Osteocyte (in vitro differentiated cells): ENCODE data around the gene SELENOP. TPM values are rescaled to one million over a fixed set of nuclear protein-coding genes. Genes with fewer than 3 reads are reported as not detected.

Experiments used
- DNase-seq: peaks from one replicate; pipeline ENCODE4 v3.0.0; 2021; ENCODE audit warnings: mixed read lengths; ENCODE audit not compliant: unreplicated experiment; ENCODE audit errors: extremely low spot score
- H3K27ac Mint-ChIP-seq: one replicate; pipeline ENCODE4 v1.8.0; 2021; ENCODE audit warnings: mild to moderate bottlenecking, mixed read lengths; ENCODE audit not compliant: unreplicated experiment
- H3K27me3 Mint-ChIP-seq: one replicate; pipeline ENCODE4 v1.8.0; 2021; ENCODE audit warnings: mixed read lengths; ENCODE audit not compliant: unreplicated experiment
- H3K36me3 Mint-ChIP-seq: one replicate; pipeline ENCODE4 v1.8.0; 2021; ENCODE audit warnings: mixed read lengths; ENCODE audit not compliant: unreplicated experiment
- H3K4me1 Mint-ChIP-seq: one replicate; pipeline ENCODE4 v1.8.0; 2021; ENCODE audit warnings: mixed read lengths; ENCODE audit not compliant: unreplicated experiment
- H3K4me3 Mint-ChIP-seq: one replicate; pipeline ENCODE4 v1.8.0; 2021; ENCODE audit warnings: mild to moderate bottlenecking, moderate library complexity, mixed read lengths; ENCODE audit not compliant: unreplicated experiment
- H3K9me3 Mint-ChIP-seq: one replicate; pipeline ENCODE4 v1.8.0; 2021; ENCODE audit warnings: mixed read lengths; ENCODE audit not compliant: unreplicated experiment
- total RNA-seq: library from RNA; stranded (reverse); gene quantifications from 2 replicates; pipeline ENCODE4 v1.2.1, GENCODE V29; 2021
- TF ChIP-seq, protein P1 (sequence below): fragments of 200-600 bp; sonication (generic); IDR thresholded peaks from 2 replicates; pipeline ENCODE4 v1.5.0; 2021; ENCODE audit warnings: antibody characterized with exemption, mild to moderate bottlenecking, moderate library complexity

SELENOP gene
- total RNA-seq, 1 donor from 2014 or later = 55.8 TPM

GRCh38 chr5:42787845-42788244 is 23.8 kb downstream of the SELENOP start:
- peaks cover 30% of the 10 kb centered on the region for H3K9me3 Mint-ChIP-seq
- no peak for DNase-seq
- no peak overlapping the region for H3K4me3 Mint-ChIP-seq
- no peak overlapping the region for H3K27ac Mint-ChIP-seq
- peaks cover 3% of the 10 kb centered on the region for H3K27me3 Mint-ChIP-seq
- TF ChIP-seq, protein P1, sequence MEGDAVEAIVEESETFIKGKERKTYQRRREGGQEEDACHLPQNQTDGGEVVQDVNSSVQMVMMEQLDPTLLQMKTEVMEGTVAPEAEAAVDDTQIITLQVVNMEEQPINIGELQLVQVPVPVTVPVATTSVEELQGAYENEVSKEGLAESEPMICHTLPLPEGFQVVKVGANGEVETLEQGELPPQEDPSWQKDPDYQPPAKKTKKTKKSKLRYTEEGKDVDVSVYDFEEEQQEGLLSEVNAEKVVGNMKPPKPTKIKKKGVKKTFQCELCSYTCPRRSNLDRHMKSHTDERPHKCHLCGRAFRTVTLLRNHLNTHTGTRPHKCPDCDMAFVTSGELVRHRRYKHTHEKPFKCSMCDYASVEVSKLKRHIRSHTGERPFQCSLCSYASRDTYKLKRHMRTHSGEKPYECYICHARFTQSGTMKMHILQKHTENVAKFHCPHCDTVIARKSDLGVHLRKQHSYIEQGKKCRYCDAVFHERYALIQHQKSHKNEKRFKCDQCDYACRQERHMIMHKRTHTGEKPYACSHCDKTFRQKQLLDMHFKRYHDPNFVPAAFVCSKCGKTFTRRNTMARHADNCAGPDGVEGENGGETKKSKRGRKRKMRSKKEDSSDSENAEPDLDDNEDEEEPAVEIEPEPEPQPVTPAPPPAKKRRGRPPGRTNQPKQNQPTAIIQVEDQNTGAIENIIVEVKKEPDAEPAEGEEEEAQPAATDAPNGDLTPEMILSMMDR = no peak
- no peaks in the 10 kb centered on the region for H3K36me3 Mint-ChIP-seq
- no peaks in the 10 kb centered on the region for H3K4me1 Mint-ChIP-seq

GRCh38 chr5:42787073-42787472 is 24.6 kb downstream of the SELENOP start:
- no peak for DNase-seq
- Mint-ChIP-seq H3K4me3 (no peak overlapping the region), H3K27ac (no peak overlapping the region), H3K9me3 (peaks cover 27% of the 10 kb centered on the region), H3K4me1 (no peaks in the 10 kb centered on the region), H3K36me3 (no peaks in the 10 kb centered on the region), H3K27me3 (peaks cover 6% of the 10 kb centered on the region)
- TF ChIP-seq, protein P1 = no peak

- TF ChIP-seq, protein P1 = no peak
- DNase-seq = no peak
- Mint-ChIP-seq H3K36me3 (no peaks in the 10 kb centered on the region), H3K9me3 (peaks cover 27% of the 10 kb centered on the region), H3K27me3 (peaks cover 8% of the 10 kb centered on the region), H3K4me1 (no peaks in the 10 kb centered on the region), H3K4me3 (no peak overlapping the region), H3K27ac (no peak overlapping the region)
Observed at GRCh38 chr5:42785756-42786155, 25.9 kb downstream of the SELENOP start.

GRCh38 chr5:42784132-42784531 is 27.6 kb downstream of the SELENOP start:
- Mint-ChIP-seq H3K4me3 (no peak overlapping the region), H3K27ac (no peak overlapping the region), H3K9me3 (peaks cover 27% of the 10 kb centered on the region), H3K36me3 (no peaks in the 10 kb centered on the region), H3K27me3 (peaks cover 16% of the 10 kb centered on the region), H3K4me1 (no peaks in the 10 kb centered on the region)
- TF ChIP-seq, protein P1 = no peak
- no peak for DNase-seq

DNA sequence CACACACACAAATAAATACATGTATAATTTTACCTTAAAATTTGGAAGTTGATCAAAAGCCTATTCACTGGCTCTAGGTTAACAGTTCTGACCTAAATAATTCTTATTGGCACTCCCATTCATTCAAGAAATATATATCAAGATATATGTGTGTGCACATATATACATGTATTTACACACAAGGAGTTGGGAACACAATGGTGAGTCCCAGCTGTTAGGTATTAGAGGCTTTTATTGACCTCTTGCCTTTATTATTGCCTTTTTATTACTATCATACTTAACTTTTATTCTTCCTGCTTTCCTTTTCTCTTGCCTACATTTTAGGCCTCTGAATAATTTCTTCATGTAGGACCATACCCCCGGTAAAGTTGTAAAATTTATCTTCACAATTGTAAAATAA is 30.1 kb downstream of the SELENOP start:
- Mint-ChIP-seq H3K36me3 (no peaks in the 10 kb centered on the region), H3K9me3 (peaks cover 14% of the 10 kb centered on the region), H3K4me1 (no peaks in the 10 kb centered on the region), H3K27ac (no peak overlapping the region), H3K4me3 (no peak overlapping the region), H3K27me3 (peaks cover 23% of the 10 kb centered on the region)
- TF ChIP-seq, protein P1 = no peak
- no peak for DNase-seq
